HepG2 (cell line): ENCODE measurements around the gene IFITM10. TPM values are rescaled to one million over a fixed set of nuclear protein-coding genes. Genes with fewer than 3 reads are reported as not detected.

ENCODE experiments used
- ATAC-seq: fragments of 200-7000 bp; cut with Tn5 transposase; 3 replicates; pipeline ENCODE4 v1.9.1; 2020; ENCODE audit warnings: mild to moderate bottlenecking, moderate library complexity
- BruUV-seq: library from RNA; stranded (reverse); fragments of 400-500 nt; replicated peaks from 2 replicates; lab custom pipeline; 2021; lab: Mats Ljungman, UMichigan
- CTCF ChIA-PET: fragments of 300-600 bp; formaldehyde crosslinking; extraction: SDS; loops from one replicate; lab custom pipeline; 2021; ENCODE audit warnings: low total read pairs, inconsistent platforms, low intra/inter-chr PET ratio; lab: Yijun Ruan, JAX
- POLR2A ChIA-PET: fragments of 350-600 bp; sonication (Branson Sonifier 250); formaldehyde crosslinking; loops from one replicate; lab custom pipeline; 2020; ENCODE audit warnings: antibody characterized with exemption, inconsistent platforms; lab: Yijun Ruan, JAX
- DNase-seq: peaks from one replicate; pipeline ENCODE4 v3.0.0-alpha.2; 2015; ENCODE audit warnings: low spot score
- FAIRE-seq: peaks from 3 replicates; lab custom pipeline; 2011; peaks lifted over from hg19 to GRCh38; lab: Jason Lieb, UNC
- H2AFZ ChIP-seq: one replicate; pipeline ENCODE4 v1.6.1; 2011; ENCODE audit warnings: low read length, inconsistent platforms
- H3K27ac ChIP-seq: fragments of 300-600 bp; 3 replicates; pipeline ENCODE4 v1.8.0; 2011; ENCODE audit warnings: mixed run types, mild to moderate bottlenecking, mixed read lengths, low read length, inconsistent platforms; ENCODE audit not compliant: insufficient read depth; ENCODE audit errors: extremely low read length
- H3K27me3 ChIP-seq, 2 experiments: fragments of 200-600 bp in 1 of 2; 2 replicates in 1 of 2; 3 replicates in 1 of 2; pipeline versions ENCODE4 v1.6.0 to v1.8.0; 2011; ENCODE audit warnings: low read length in 2 of 2, mild to moderate bottlenecking in 2 of 2, moderate library complexity in 2 of 2, inconsistent platforms in 1 of 2; ENCODE audit not compliant: insufficient read depth in 2 of 2, control insufficient read depth in 1 of 2
- H3K36me3 ChIP-seq, 2 experiments: fragments of 200-600 bp in 1 of 2; replicated peaks in 1 of 2; 2 replicates in 1 of 2; 3 replicates in 1 of 2; pipeline versions ENCODE4 v1.5.1 to v1.8.0; 2011; ENCODE audit warnings: low read length in 2 of 2, inconsistent platforms in 1 of 2; ENCODE audit not compliant: insufficient read depth in 2 of 2, control insufficient read depth in 1 of 2
- H3K4me1 ChIP-seq: 2 replicates; pipeline ENCODE4 v1.5.1; 2012; ENCODE audit warnings: low read length, inconsistent platforms; ENCODE audit not compliant: insufficient read depth
- H3K4me2 ChIP-seq: 2 replicates; pipeline ENCODE4 v1.6.0; 2011; ENCODE audit warnings: low read depth, low read length, inconsistent platforms
- H3K4me3 ChIP-seq, 3 experiments: fragments of 200-600 bp in 1 of 3; sonication (generic), shearing (Covaris generic) in 1 of 3; replicated peaks in 1 of 3; 2 replicates each; pipeline ENCODE4 v1.5.1; 2011 to 2016; ENCODE audit warnings: low read length in 3 of 3, inconsistent platforms in 2 of 3, low read depth in 2 of 3, mild to moderate bottlenecking in 2 of 3, control low read depth in 1 of 3, mixed read lengths in 1 of 3; ENCODE audit not compliant: insufficient read depth in 1 of 3
- H3K79me2 ChIP-seq: one replicate; pipeline ENCODE4 v1.6.1; 2011; ENCODE audit warnings: low read length, inconsistent platforms; ENCODE audit not compliant: insufficient read depth
- H3K9ac ChIP-seq: 2 replicates; pipeline ENCODE4 v1.6.0; 2011; ENCODE audit warnings: mild to moderate bottlenecking, low read depth, low read length, inconsistent platforms; ENCODE audit not compliant: insufficient read depth
- H3K9me3 ChIP-seq: 2 replicates; pipeline ENCODE4 v1.5.1; 2012; ENCODE audit warnings: mild to moderate bottlenecking, low read length
- H4K20me1 ChIP-seq: 2 replicates; pipeline ENCODE4 v1.6.0; 2011; ENCODE audit warnings: inconsistent platforms, mild to moderate bottlenecking, low read length, moderate library complexity; ENCODE audit not compliant: insufficient read depth
- GABPB1 ChIP-seq: IDR thresholded peaks from 2 replicates; pipeline ENCODE4 v1.6.1; 2016; ENCODE audit warnings: mild to moderate bottlenecking, missing genetic modification reagents, moderate library complexity, missing compliant biosample characterization
- GATAD1 ChIP-seq: IDR thresholded peaks from 2 replicates; pipeline ENCODE4 v1.6.1; 2016; ENCODE audit warnings: missing genetic modification reagents, missing compliant biosample characterization
- HOXA3 ChIP-seq: sonication (generic); formaldehyde crosslinking; IDR thresholded peaks from 2 replicates; pipeline ENCODE4 v1.5.0; 2020; ENCODE audit warnings: missing genetic modification reagents
- JUNB ChIP-seq: sonication (generic); formaldehyde crosslinking; IDR thresholded peaks from 2 replicates; pipeline ENCODE4 v1.8.0; 2022; ENCODE audit warnings: missing genetic modification reagents, mild to moderate bottlenecking, borderline replicate concordance
- NAIF1 ChIP-seq: sonication (generic); formaldehyde crosslinking; IDR thresholded peaks from 2 replicates; pipeline ENCODE4 v1.5.0; 2020; ENCODE audit warnings: mild to moderate bottlenecking, missing genetic modification reagents, borderline replicate concordance
- NPAS2 ChIP-seq: sonication (generic); formaldehyde crosslinking; IDR thresholded peaks from 2 replicates; pipeline ENCODE4 v1.8.0; 2022; ENCODE audit warnings: mild to moderate bottlenecking, missing genetic modification reagents, borderline replicate concordance
- NR1H2 ChIP-seq: sonication (generic); formaldehyde crosslinking; IDR thresholded peaks from 2 replicates; pipeline ENCODE4 v1.8.1; 2022; ENCODE audit warnings: low read depth, missing genetic modification reagents, borderline replicate concordance
- NRL ChIP-seq: sonication (generic); formaldehyde crosslinking; IDR thresholded peaks from 2 replicates; pipeline ENCODE4 v1.5.0; 2020; ENCODE audit warnings: missing genetic modification reagents, mild to moderate bottlenecking, moderate library complexity, borderline replicate concordance
- REPIN1 ChIP-seq: sonication (generic); formaldehyde crosslinking; IDR thresholded peaks from 2 replicates; pipeline ENCODE4 v1.8.0; 2022; ENCODE audit warnings: missing genetic modification reagents, low read depth, mild to moderate bottlenecking, borderline replicate concordance
- ZNF138 ChIP-seq: sonication (generic); formaldehyde crosslinking; IDR thresholded peaks from 2 replicates; pipeline ENCODE4 v1.5.0; 2020; ENCODE audit warnings: mild to moderate bottlenecking, low read depth, missing genetic modification reagents
- ZNF333 ChIP-seq: sonication (generic); formaldehyde crosslinking; IDR thresholded peaks from 2 replicates; pipeline ENCODE4 v1.4.0; 2020; ENCODE audit warnings: mild to moderate bottlenecking, missing genetic modification reagents, borderline replicate concordance
- ZNF446 ChIP-seq: sonication (generic); formaldehyde crosslinking; IDR thresholded peaks from 2 replicates; pipeline ENCODE4 v1.5.0; 2020; ENCODE audit warnings: mild to moderate bottlenecking, missing genetic modification reagents
- ZNF549 ChIP-seq: sonication (generic); formaldehyde crosslinking; IDR thresholded peaks from 2 replicates; pipeline ENCODE4 v1.5.0; 2020; ENCODE audit warnings: missing genetic modification reagents
- ZNF615 ChIP-seq: sonication (generic); formaldehyde crosslinking; IDR thresholded peaks from 2 replicates; pipeline ENCODE4 v1.5.0; 2020; ENCODE audit warnings: mild to moderate bottlenecking, missing genetic modification reagents, borderline replicate concordance
- ZNF800 ChIP-seq: sonication (generic); formaldehyde crosslinking; IDR thresholded peaks from 2 replicates; pipeline ENCODE4 v1.4.0; 2020; ENCODE audit warnings: missing genetic modification reagents
- WGBS: methylation state at CpG from one replicate; pipeline ENCODE4 v1.1.6; 2017; ENCODE audit warnings: low lambda C conversion rate; 5-methylcytosine and 5-hydroxymethylcytosine counted together
- in situ Hi-C: cut with HindIII; loops from 2 replicates; pipeline ENCODE4 v1.10.0; 2017; ENCODE audit warnings: low pct_unique_long_range_greater_than_20kb; ENCODE audit not compliant: extremely low pct_ligation_motif_present
- intact Hi-C: fragments of 100-400 bp; cut with micrococcal nuclease; formaldehyde crosslinking; loops from one replicate; pipeline ENCODE4 v1.10.0; 2022; ENCODE audit not compliant: unreplicated experiment
- polyA plus RNA-seq, 8 experiments: library from polyadenylated mRNA; depleted of rRNA in 3 of 8; stranded (reverse) in 7 of 8; unstranded in 1 of 8; fragments of >200 nt; fragmentation: Illumina TruSeq in 4 of 8; extraction: Trizol in 4 of 8; gene quantifications; 2 replicates each; pipeline versions ENCODE4 v1.2.1 to v1.2.3, GENCODE V29; 2011 to 2016; ENCODE audit warnings: low read depth in 4 of 8, missing spikeins in 1 of 8, mixed read lengths in 1 of 8; ENCODE audit not compliant: insufficient read depth in 1 of 8
- total RNA-seq, 5 experiments: library from RNA; depleted of rRNA; stranded (reverse); fragments of >200 nt; fragmentation: Illumina TruSeq; extraction: Trizol; gene quantifications; 2 replicates each; pipeline ENCODE4 v1.2.3, GENCODE V29; 2016; ENCODE audit warnings: low read depth in 1 of 5

Gene IFITM10
- total and polyA plus RNA-seq, 2 of the 13 experiments (the other 11 are each of a cell fraction or from before 2014, with no cell fraction given), result 0.09 to 0.13 TPM

GRCh38 chr11:1695548-1696108 is 54.8 kb downstream of the IFITM10 start:
- DNase-seq (no peak), ATAC-seq (no peak)
- H3K27me3 ChIP-seq, result peaks cover 0 to 7% of the 10 kb centered on the region in 2 experiments; a peak in 3 of 5 replicates
- H4K20me1 ChIP-seq, result no peaks in the 10 kb centered on the region
- H3K9me3 ChIP-seq, result no peaks in the 10 kb centered on the region
- peaks cover 1% of the 10 kb centered on the region for H3K79me2 ChIP-seq
- no TSS peak for BruUV-seq
- TF ChIP-seq ZNF549 (CRISPR knock-in tag), result no peak
- peak; percentile 51; the same call in 1 of the 2 replicates for TF ChIP-seq ZNF446 (CRISPR knock-in tag)
- no peak for TF ChIP-seq NPAS2 (CRISPR knock-in tag)
- no peak for TF ChIP-seq NR1H2 (CRISPR knock-in tag)
- TF ChIP-seq, all 625 proteins: peak for 1
- H3K4me3 ChIP-seq, result no peak overlapping the region
- peaks cover 55% of the 10 kb centered on the region for H3K4me1 ChIP-seq
- intact Hi-C loops, result loop anchor here (2.0 kb wide), 2 partner anchors 137 to 455 kb away; no protein-coding TSS in a partner anchor
- no peak overlapping the region for H2AFZ ChIP-seq
- no peaks in the 10 kb centered on the region for H3K36me3 ChIP-seq
- 76% methylated on average over 3 of the region's 3 CpGs for WGBS
- H3K4me2 ChIP-seq, result no peak overlapping the region
- no peak overlapping the region for H3K27ac ChIP-seq
- ChIA-PET POLR2A (no interaction called here), CTCF (interaction anchor here (4.5 kb wide), 1 partner anchor 136 kb away, joined by 44 read pairs; no protein-coding TSS in a partner anchor)
- no peak overlapping the region for H3K9ac ChIP-seq
- no peak for FAIRE-seq
- in situ Hi-C loops, result loop anchor here (5.0 kb wide), 3 partner anchors 67 to 457 kb away; partner anchors contain the start of genes CTSD and SYT8

GRCh38 chr11:1694846-1695547 is 55.4 kb downstream of the IFITM10 start:
- no peaks in the 10 kb centered on the region for H3K9me3 ChIP-seq
- intact Hi-C loops (loop anchor here (2.0 kb wide), 2 partner anchors 138 to 456 kb away; no protein-coding TSS in a partner anchor), in situ Hi-C loops (loop anchor here (5.0 kb wide), 4 partner anchors 38 to 457 kb away; partner anchors contain the start of genes CTSD and SYT8)
- no peak overlapping the region for H2AFZ ChIP-seq
- no peak overlapping the region for H3K9ac ChIP-seq
- ATAC-seq, result no peak
- H3K4me1 ChIP-seq, result peaks cover 61% of the 10 kb centered on the region
- FAIRE-seq, result no peak
- DNase-seq, result no peak
- POLR2A ChIA-PET, result interaction anchor here (1.6 to 1.8 kb wide), 3 partner anchors 67 to 182 kb away, joined by 4 to 17 read pairs (median 10); no protein-coding TSS in a partner anchor
- H3K4me3 ChIP-seq, result no peak overlapping the region
- WGBS, result 79% methylated on average over 5 of the region's 15 CpGs
- no peaks in the 10 kb centered on the region for H3K36me3 ChIP-seq
- TF ChIP-seq ZNF800 (CRISPR knock-in tag) (no peak), ZNF333 (CRISPR knock-in tag) (0 out of 2 replicates have a peak, but pooled peaks have one; percentile 1), ZNF615 (CRISPR knock-in tag) (no peak), HOXA3 (CRISPR knock-in tag) (peak; percentile 16; the same call in 1 of the 2 replicates), NAIF1 (CRISPR knock-in tag) (no peak), NRL (CRISPR knock-in tag) (no peak), JUNB (no peak), GABPB1 (no peak), GATAD1 (CRISPR knock-in tag) (no peak), REPIN1 (CRISPR knock-in tag) (no peak), ZNF138 (CRISPR knock-in tag) (no peak)
- H4K20me1 ChIP-seq, result no peaks in the 10 kb centered on the region
- CTCF ChIA-PET, result interaction anchor here (2.1 to 4.5 kb wide), 4 partner anchors 43 to 182 kb away, joined by 5 to 44 read pairs (median 16); no protein-coding TSS in a partner anchor
- no TSS peak for BruUV-seq
- H3K79me2 ChIP-seq, result peaks cover 2% of the 10 kb centered on the region
- no peak overlapping the region for H3K4me2 ChIP-seq
- peaks cover 0 to 3% of the 10 kb centered on the region in 2 experiments; a peak in 3 of 5 replicates for H3K27me3 ChIP-seq
- H3K27ac ChIP-seq, result no peak overlapping the region
